ENCODE measurements around the gene TIGD3. TPM values are rescaled to one million over a fixed set of nuclear protein-coding genes. Genes with fewer than 3 reads are reported as not detected.

TIGD3 gene
- total RNA-seq, 4 donors from 2014 or later = 0.48 to 3.0 (median 0.75) TPM; not detected in 1

- Histone ChIP-seq H3K36me3 (peaks cover 0 to 12% (median 5%) of the 10 kb centered on the region in 4 donors), H3K9me3 (no peaks in the 10 kb centered on the region), H3K27ac (no peak overlapping the region), H3K4me3 (no peak overlapping the region), H3K4me1 (peaks cover 13 to 45% (median 32%) of the 10 kb centered on the region in 4 donors), H3K27me3 (no peaks in the 10 kb centered on the region)
- TF ChIP-seq EP300 (IDR thresholded peaks at IDR 0.05; ENCODE audit: low read depth) (no peak), POLR2AphosphoS5 (IDR thresholded peaks at IDR 0.05) (no peak), POLR2A (IDR thresholded peaks at IDR 0.05) (no peak), CTCF (IDR thresholded peaks at IDR 0.05) (no peak)
- in situ Hi-C loops (cut with MboI; ENCODE audit: low pct_ligation_motif_present in 1 of 4, low pct_unique_long_range_greater_than_20kb in 1 of 4, low sequenced_read_pairs in 3 of 4) = no loop called here
- DNase-seq = no peak
- intact Hi-C loops (cut with DNase I; ENCODE audit: low total_unique reads) = no loop called here
- WGBS, 2 donors (ENCODE audit: low coverage in 1 of 2) = 80 to 100% methylated on average over 1 to 13 of the region's 13 CpGs
Measured at GRCh38 chr11:65392186-65392829, 37.8 kb downstream of the TIGD3 start.

GRCh38 chr11:65392899-65393298 lies 38.3 kb downstream of the TIGD3 start:
- H3K36me3 ChIP-seq = peaks cover 0 to 15% (median 6%) of the 10 kb centered on the region in 4 donors
- in situ Hi-C loops (cut with MboI; ENCODE audit: low pct_ligation_motif_present in 1 of 4, low pct_unique_long_range_greater_than_20kb in 1 of 4, low sequenced_read_pairs in 3 of 4) = no loop called here

GRCh38 chr11:65393513-65394079 lies 39.0 kb downstream of the TIGD3 start:
- no peak overlapping the region for H3K27ac ChIP-seq
- in situ Hi-C loops (cut with MboI; ENCODE audit: low pct_ligation_motif_present in 1 of 4, low pct_unique_long_range_greater_than_20kb in 1 of 4, low sequenced_read_pairs in 3 of 4) (no loop called here), intact Hi-C loops (cut with DNase I; ENCODE audit: low total_unique reads) (no loop called here)
- no peak for TF ChIP-seq POLR2AphosphoS5 (IDR thresholded peaks at IDR 0.05)
- no peak for TF ChIP-seq POLR2A (IDR thresholded peaks at IDR 0.05)
- no peak for TF ChIP-seq EP300 (IDR thresholded peaks at IDR 0.05; ENCODE audit: low read depth)
- no peak for TF ChIP-seq CTCF (IDR thresholded peaks at IDR 0.05)
- H3K9me3 ChIP-seq = no peaks in the 10 kb centered on the region
- H3K27me3 ChIP-seq = no peaks in the 10 kb centered on the region
- peaks cover 0 to 20% (median 6%) of the 10 kb centered on the region in 4 donors for H3K36me3 ChIP-seq
- WGBS, 2 donors (ENCODE audit: low coverage in 1 of 2) = 85 to 90% methylated on average over 2 to 11 of the region's 17 CpGs
- peaks cover under 1 to 32% (median 20%) of the 10 kb centered on the region in 4 donors for H3K4me1 ChIP-seq
- DNase-seq = no peak
- H3K4me3 ChIP-seq = no peak overlapping the region

More at GRCh38 chr11:65392899-65393298, 38.3 kb downstream of the TIGD3 start:
- Histone ChIP-seq H3K27ac (no peak overlapping the region), H3K9me3 (no peaks in the 10 kb centered on the region), H3K4me3 (no peak overlapping the region), H3K4me1 (peaks cover 7 to 39% (median 26%) of the 10 kb centered on the region in 4 donors), H3K27me3 (no peaks in the 10 kb centered on the region)
- WGBS, 2 donors (ENCODE audit: low coverage in 1 of 2) = 90% methylated on average over 5 of the region's 5 CpGs; no CpG with 5 or more reads in 1 of the 2 donors
- TF ChIP-seq POLR2A (IDR thresholded peaks at IDR 0.05) (no peak), CTCF (IDR thresholded peaks at IDR 0.05) (no peak), EP300 (IDR thresholded peaks at IDR 0.05; ENCODE audit: low read depth) (no peak), POLR2AphosphoS5 (IDR thresholded peaks at IDR 0.05) (no peak)
- intact Hi-C loops (cut with DNase I; ENCODE audit: low total_unique reads) = no loop called here
- DNase-seq = no peak

- TF ChIP-seq POLR2AphosphoS5 (IDR thresholded peaks at IDR 0.05) (no peak), EP300 (IDR thresholded peaks at IDR 0.05; ENCODE audit: low read depth) (no peak), CTCF (IDR thresholded peaks at IDR 0.05) (no peak), POLR2A (IDR thresholded peaks at IDR 0.05) (no peak)
- no peaks in the 10 kb centered on the region for H3K9me3 ChIP-seq
- WGBS, 2 donors (ENCODE audit: low coverage in 1 of 2) = 87 to 93% methylated on average over 3 to 7 of the region's 20 CpGs
- in situ Hi-C loops (cut with MboI; ENCODE audit: low pct_ligation_motif_present in 1 of 4, low pct_unique_long_range_greater_than_20kb in 1 of 4, low sequenced_read_pairs in 3 of 4) (no loop called here), intact Hi-C loops (cut with DNase I; ENCODE audit: low total_unique reads) (no loop called here)
- no peak overlapping the region for H3K27ac ChIP-seq
- no peaks in the 10 kb centered on the region for H3K27me3 ChIP-seq
- DNase-seq = no peak
- peaks cover 0 to 20% (median 6%) of the 10 kb centered on the region in 4 donors for H3K36me3 ChIP-seq
- peaks cover 0 to 26% (median 15%) of the 10 kb centered on the region in 4 donors for H3K4me1 ChIP-seq
- H3K4me3 ChIP-seq = no peak overlapping the region
Measured at GRCh38 chr11:65394125-65394536, 39.6 kb downstream of the TIGD3 start.
